Breast epithelium (tissue), 3 donors: ENCODE measurements around the gene ZNF33B.

Source experiments
- CTCF ChIP-seq, 3 donors: fragments of 450-650 bp; IDR thresholded peaks; one replicate each; pipeline ENCODE4 v1.5.1; 2016 to 2017; ENCODE audit warnings: antibody characterized with exemption in 3 of 3, mild to moderate bottlenecking in 3 of 3, moderate library complexity in 3 of 3
- POLR2A ChIP-seq: fragments of 450-650 bp; IDR thresholded peaks from one replicate; pipeline ENCODE4 v1.6.1; 2016; ENCODE audit warnings: antibody characterized with exemption, mild to moderate bottlenecking, moderate library complexity

- TF ChIP-seq CTCF (IDR thresholded peaks at IDR 0.05) (no peak), POLR2A (no peak)
These were observed 12.0 kb upstream of the ZNF33B start for GRCh38 chr10:42650374-42650773.
